Mucosa of rectum (tissue), 2 donors: ENCODE data around the gene PLEKHG5.
"Not testable (repeated sequence)": the region's sequence is repeated elsewhere in the genome, so short reads cannot be mapped to it uniquely, and the experiment has no call there.

ENCODE experiments used
- H3K27ac ChIP-seq, 2 donors: one replicate each; pipeline ENCODE4 v1.7.0; 2013; ENCODE audit warnings: inconsistent platforms in 2 of 2, low read depth in 2 of 2, low read length in 2 of 2
- H3K27me3 ChIP-seq, 2 donors: one replicate each; pipeline ENCODE4 v1.7.0; 2013; ENCODE audit warnings: low read length in 2 of 2; ENCODE audit not compliant: control insufficient read depth in 2 of 2, insufficient read depth in 2 of 2
- H3K36me3 ChIP-seq, 2 donors: one replicate each; pipeline ENCODE4 v1.7.0; 2013; ENCODE audit warnings: low read length in 2 of 2; ENCODE audit not compliant: control insufficient read depth in 2 of 2, insufficient read depth in 2 of 2
- H3K4me1 ChIP-seq, 2 donors: one replicate each; pipeline ENCODE4 v1.7.0; 2013; ENCODE audit warnings: low read length in 2 of 2, mild to moderate bottlenecking in 1 of 2; ENCODE audit not compliant: control insufficient read depth in 2 of 2, insufficient read depth in 2 of 2
- H3K4me3 ChIP-seq, 2 donors: one replicate each; pipeline ENCODE4 v1.7.0; 2013; ENCODE audit warnings: low read length in 2 of 2
- H3K9ac ChIP-seq, 2 donors: one replicate each; pipeline ENCODE4 v1.7.0; 2013; ENCODE audit warnings: low read length in 2 of 2, low read depth in 1 of 2, mild to moderate bottlenecking in 1 of 2
- H3K9me3 ChIP-seq, 2 donors: one replicate each; pipeline ENCODE4 v1.7.0; 2013; ENCODE audit warnings: low read length in 2 of 2; ENCODE audit not compliant: control insufficient read depth in 2 of 2
- donor health status: healthy.
- donor health status: Normal muscosa, but diverticular disease.

PLEKHG5 gene

DNA sequence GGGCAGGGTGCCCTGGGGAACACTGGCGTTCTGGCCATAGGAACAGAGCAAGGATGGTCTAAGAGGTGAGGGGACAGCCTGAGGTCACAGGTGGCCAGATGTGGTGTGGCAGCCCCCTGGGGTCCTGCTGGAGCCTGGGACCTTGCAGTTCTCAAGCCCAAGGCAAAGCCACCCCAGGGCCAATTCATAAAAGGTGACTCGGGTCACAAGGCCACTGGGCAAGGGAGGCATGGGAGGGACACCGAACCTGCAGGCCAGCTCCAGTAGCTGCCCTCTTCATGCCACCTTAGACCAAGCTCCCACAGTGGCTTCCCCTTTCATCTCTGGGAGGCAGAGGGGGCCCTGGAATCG, 44.8 kb downstream of the PLEKHG5 start:
- H3K9ac ChIP-seq, result peak overlapping the region in 1 of 2 donors; percentile 62
- H3K4me3 ChIP-seq, result peak overlapping the region in 1 of 2 donors; percentile 57
- H3K9me3 ChIP-seq, result no peaks in the 10 kb centered on the region
- no peaks in the 10 kb centered on the region for H3K36me3 ChIP-seq
- H3K27ac ChIP-seq, result no peak overlapping the region
- peaks cover 0 to 1% of the 10 kb centered on the region in 2 donors for H3K27me3 ChIP-seq
- H3K4me1 ChIP-seq, result peaks cover 14 to 36% of the 10 kb centered on the region in 2 donors

DNA sequence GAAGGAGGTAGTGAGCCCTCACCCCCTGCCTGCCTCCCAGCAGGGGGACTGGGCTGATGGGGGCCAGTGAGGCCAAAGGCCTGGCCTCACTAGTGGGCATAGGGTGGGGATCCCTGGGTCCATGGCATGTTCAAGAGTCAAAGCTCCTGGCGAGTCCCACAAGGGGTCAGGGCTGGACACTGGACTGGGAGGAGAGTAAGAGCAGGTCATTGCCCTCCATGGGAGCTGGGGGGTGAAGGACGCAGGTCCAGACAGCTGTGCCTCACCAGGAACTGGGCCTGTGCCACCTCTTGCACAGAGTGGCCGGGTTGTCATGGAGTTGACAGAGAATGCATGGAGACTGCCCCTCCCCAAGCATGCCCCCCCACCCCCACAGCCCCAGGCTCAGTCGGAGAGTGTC, 45.5 kb downstream of the PLEKHG5 start:
- H3K27me3 ChIP-seq, H3K36me3 ChIP-seq, H3K9me3 ChIP-seq, H3K9ac ChIP-seq, H3K4me3 ChIP-seq, H3K27ac ChIP-seq: not testable (repeated sequence)
- peaks cover 15 to 34% of the 10 kb centered on the region in 2 donors for H3K4me1 ChIP-seq

DNA sequence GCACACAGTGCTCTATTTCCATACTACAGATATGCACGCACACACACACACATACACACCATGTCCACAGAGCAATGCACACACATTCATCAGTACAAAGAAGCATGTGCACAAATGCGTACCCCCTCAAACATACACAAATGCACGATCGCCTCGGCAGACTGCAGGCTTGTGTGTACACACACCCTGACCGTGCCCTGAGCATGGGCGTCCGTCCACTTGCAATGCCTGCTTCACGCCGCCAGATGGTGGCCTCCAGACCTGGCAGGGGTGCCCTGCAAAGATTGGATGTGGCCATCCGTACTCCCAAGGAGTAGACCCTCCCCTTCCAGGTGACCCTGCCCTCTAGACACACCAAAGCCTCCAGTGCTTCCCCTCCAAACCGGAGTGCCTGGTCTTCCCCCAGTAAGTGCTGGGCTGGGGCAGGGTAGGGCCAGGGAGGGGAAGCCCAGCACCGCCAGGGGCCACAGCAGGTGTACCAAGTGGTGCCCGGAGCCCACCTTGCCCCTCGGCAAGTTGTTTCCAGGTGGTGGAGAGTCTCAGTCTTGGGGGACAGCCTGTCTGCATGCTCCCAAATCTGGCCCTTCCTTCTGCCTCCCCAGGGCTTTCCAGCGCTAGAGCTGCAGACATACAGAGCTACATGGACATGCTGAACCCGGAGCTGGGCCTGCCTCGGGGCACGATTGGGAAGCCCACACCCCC, 46.3 kb downstream of the PLEKHG5 start:
- no peak overlapping the region for H3K4me3 ChIP-seq
- no peaks in the 10 kb centered on the region for H3K9me3 ChIP-seq
- H3K9ac ChIP-seq, result no peak overlapping the region
- H3K4me1 ChIP-seq, result peaks cover 14 to 29% of the 10 kb centered on the region in 2 donors
- H3K27me3 ChIP-seq, result peaks cover 0 to 4% of the 10 kb centered on the region in 2 donors
- no peak overlapping the region for H3K27ac ChIP-seq
- no peaks in the 10 kb centered on the region for H3K36me3 ChIP-seq

DNA sequence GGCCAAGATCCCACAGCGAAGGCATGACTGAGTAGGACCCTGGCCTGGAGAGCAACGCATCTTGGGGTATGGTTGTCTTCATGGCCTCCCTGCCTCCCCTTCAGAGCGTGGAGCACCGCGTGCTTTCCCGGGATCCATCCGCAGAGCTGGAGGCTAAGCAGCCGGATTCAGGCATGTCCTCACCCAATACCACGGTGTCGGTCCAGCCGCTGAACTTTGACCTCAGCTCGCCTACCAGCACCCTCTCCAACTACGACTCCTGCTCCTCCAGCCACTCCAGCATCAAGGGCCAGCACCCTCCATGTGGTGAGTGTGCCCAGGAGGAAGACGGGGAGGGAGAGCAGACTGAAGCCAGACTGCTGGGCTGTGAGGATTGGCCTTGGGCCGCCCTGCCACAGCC, 47.1 kb downstream of the PLEKHG5 start:
- Histone ChIP-seq H3K27ac (no peak overlapping the region), H3K9me3 (no peaks in the 10 kb centered on the region), H3K4me1 (peaks cover 7 to 24% of the 10 kb centered on the region in 2 donors), H3K4me3 (no peak overlapping the region), H3K36me3 (no peaks in the 10 kb centered on the region), H3K27me3 (peaks cover 2 to 4% of the 10 kb centered on the region in 2 donors), H3K9ac (no peak overlapping the region)

DNA sequence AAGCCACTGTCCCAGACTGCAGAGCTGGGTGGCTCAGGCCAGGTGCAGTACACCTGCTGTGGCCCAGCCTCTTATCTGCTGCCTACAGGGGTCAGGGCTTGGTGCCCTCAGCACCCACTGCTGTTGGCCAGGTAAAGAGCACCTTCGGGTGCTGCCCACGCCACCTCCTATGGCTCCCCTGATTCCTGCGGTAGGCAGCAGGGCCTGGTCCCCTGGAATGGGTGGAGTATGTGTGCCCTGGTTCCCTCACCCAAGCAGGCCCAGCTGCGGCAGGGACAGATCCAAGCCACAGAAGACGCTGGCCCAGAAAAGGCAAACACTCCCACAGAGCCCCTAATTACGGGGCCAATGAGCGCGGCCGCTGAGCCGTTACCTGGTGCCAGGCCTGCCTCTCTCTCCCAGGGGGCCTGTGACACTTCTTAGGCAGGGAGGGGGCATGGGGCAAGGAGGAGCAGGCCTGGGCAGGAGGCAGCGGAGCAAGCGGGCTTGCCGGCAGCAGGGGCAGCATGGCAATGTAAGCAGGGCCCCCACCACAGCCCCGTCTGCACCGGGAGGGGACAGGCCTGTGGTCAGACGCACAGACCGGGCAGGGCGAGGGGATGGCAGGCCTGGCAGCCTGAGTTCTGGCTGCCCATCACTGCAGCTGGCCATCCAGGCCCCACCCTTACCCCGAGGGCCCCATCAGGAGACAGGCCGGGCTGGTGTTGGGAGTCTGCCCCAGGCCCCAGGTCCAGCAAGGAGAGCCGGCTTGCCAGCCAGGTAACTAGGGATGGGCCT, 47.9 kb downstream of the PLEKHG5 start:
- Histone ChIP-seq H3K9me3 (no peaks in the 10 kb centered on the region), H3K27ac (no peak overlapping the region), H3K4me3 (no peak overlapping the region), H3K36me3 (no peaks in the 10 kb centered on the region), H3K9ac (no peak overlapping the region), H3K4me1 (peaks cover 5 to 20% of the 10 kb centered on the region in 2 donors), H3K27me3 (peaks cover 2 to 4% of the 10 kb centered on the region in 2 donors)

DNA sequence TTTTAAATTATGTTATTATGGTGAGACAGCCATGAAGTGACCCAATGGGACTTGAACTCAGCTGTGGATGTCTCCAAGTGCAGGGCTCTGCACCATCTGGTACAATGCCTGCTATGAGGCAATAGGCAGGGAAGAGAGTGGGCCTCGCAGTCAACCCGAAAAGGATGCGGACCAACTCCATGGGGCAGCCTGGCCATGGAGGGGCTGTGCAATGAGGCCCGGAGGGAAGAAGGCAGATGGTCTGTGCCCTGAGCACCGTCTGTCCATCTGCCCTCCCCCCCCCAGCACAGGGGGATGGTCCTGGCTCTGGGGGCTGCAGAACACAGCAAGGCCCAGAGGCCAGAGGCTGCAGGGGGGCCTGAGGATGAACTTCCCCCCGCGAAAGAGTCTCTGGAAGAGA, 49.9 kb downstream of the PLEKHG5 start:
- no peak overlapping the region for H3K9ac ChIP-seq
- no peak overlapping the region for H3K27ac ChIP-seq
- peaks cover 2 to 4% of the 10 kb centered on the region in 2 donors for H3K27me3 ChIP-seq
- no peak overlapping the region for H3K4me3 ChIP-seq
- H3K9me3 ChIP-seq, result no peaks in the 10 kb centered on the region
- H3K4me1 ChIP-seq, result peaks cover 3 to 11% of the 10 kb centered on the region in 2 donors
- H3K36me3 ChIP-seq, result no peaks in the 10 kb centered on the region

DNA sequence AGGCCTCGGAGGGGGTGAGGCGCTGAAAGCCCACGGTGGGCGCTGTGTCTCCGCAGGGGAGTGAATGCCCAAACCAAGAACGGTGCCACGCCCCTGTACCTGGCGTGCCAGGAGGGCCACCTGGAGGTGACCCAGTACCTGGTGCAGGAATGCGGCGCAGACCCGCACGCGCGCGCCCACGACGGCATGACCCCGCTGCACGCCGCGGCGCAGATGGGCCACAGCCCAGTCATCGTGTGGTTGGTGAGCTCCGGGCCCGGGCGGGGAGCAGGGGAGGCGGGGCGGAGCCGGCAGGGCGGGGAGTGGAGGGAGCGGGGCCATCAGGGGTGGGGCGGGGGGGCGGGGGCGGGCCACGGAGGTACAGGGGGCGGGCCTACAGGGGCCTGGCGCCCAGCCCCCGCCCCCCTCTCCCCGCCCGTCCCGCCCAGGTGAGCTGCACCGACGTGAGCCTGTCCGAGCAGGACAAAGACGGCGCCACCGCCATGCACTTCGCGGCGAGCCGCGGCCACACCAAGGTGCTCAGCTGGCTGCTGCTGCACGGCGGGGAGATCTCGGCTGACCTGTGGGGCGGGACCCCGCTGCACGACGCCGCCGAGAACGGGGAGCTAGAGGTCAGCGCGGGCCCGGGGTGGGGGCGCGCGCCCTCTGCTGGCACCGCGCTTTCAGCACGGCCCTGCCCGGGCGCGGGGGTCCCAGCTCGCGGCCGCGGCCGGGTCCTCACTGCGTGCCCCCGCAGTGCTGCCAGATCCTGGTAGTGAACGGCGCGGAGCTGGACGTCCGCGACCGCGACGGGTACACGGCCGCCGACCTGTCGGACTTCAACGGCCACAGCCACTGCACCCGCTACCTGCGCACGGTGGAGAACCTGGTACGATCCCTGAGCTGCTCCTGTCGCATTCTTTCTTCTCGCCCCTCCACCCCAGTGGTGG, 51.0 kb downstream of the PLEKHG5 start:
- H3K27me3 ChIP-seq, result peaks cover 2 to 4% of the 10 kb centered on the region in 2 donors
- H3K9me3 ChIP-seq, result no peaks in the 10 kb centered on the region
- no peaks in the 10 kb centered on the region for H3K36me3 ChIP-seq
- H3K9ac ChIP-seq, result no peak overlapping the region
- no peak overlapping the region for H3K27ac ChIP-seq
- no peak overlapping the region for H3K4me3 ChIP-seq
- peaks cover 3 to 8% of the 10 kb centered on the region in 2 donors for H3K4me1 ChIP-seq

DNA sequence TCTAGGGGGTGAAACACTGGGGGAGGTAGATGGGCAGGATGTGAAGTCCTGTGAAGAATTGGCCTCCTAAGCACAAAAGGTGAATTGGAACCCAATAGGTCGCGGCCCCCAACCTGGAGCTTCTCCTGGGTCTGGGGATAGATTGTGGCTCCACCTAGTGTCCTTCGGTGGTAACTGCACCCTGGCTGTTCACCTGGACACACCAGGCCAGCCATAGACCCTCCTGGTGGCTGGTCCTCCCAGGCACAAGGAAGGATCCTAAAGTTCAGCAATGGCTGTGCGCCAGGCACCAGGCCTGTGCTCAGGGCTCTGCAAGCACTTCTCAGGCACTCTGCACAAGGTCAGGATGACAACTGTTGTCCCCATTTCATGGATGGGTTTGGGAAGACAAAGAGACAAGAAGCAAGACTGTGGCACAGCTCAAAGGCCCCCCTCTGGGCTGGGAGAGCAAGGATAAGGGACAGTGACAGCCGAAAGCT, 53.4 kb downstream of the PLEKHG5 start:
- no peak overlapping the region for H3K27ac ChIP-seq
- H3K9ac ChIP-seq, result no peak overlapping the region
- no peak overlapping the region for H3K4me3 ChIP-seq
- H3K36me3 ChIP-seq, result no peaks in the 10 kb centered on the region
- H3K27me3 ChIP-seq, result peaks cover 2 to 3% of the 10 kb centered on the region in 2 donors
- no peaks in the 10 kb centered on the region for H3K9me3 ChIP-seq
- peaks cover 3 to 8% of the 10 kb centered on the region in 2 donors for H3K4me1 ChIP-seq

DNA sequence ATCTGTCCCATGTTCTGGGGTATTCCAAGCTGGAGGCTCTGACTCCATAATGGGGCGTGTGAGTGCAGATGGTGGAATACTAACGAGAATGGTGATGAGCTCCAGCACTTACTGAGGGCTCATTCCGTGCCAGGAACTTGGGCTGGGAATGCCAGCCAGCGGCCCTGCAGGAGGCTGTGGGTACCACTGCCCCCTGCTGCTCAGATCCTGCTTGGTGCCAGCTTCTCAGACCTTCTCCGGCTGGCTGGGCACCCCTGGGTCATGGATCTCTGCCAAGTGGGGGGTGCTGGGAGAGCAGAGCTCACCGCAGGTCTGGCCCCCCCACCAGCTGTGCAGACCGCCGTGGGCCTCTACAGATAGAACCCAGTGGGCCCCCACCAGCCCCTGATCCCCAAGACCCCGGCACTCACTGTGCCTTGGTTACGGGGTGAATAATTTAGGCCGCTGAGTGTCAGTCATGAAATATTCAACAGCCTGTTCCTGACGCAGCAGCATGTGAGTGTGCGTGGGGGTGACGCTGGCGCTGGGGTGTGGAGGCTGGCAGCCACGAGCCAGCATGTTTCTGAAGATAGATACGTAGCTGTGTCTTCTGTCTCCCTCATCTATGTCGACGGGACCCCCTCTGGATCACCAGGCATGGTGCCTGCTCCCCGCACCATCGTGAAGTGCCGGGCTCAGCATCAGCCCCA, 54.3 kb downstream of the PLEKHG5 start:
- H3K36me3 ChIP-seq, H3K9me3 ChIP-seq, H3K4me3 ChIP-seq, H3K27ac ChIP-seq, H3K9ac ChIP-seq, H3K27me3 ChIP-seq, H3K4me1 ChIP-seq: not testable (repeated sequence)
